Measurements from ENCODE around the gene PLA2G15. TPM values are rescaled to one million over a fixed set of nuclear protein-coding genes. Genes with fewer than 3 reads are reported as not detected.

PLA2G15 gene
- total and polyA plus RNA-seq, 12 donors: 6.0 to 37.1 (median 23.2) TPM

GRCh38 chr16:68251832-68252231 lies 6.7 kb downstream of the PLA2G15 start:
- peak overlapping the region in 1 of 5 donors; percentile 42 for H3K27ac ChIP-seq

GRCh38 chr16:68252383-68252782 lies 7.2 kb downstream of the PLA2G15 start:
- Histone ChIP-seq H3K36me3 (replicated peaks in 1 of 2) (peaks cover 0 to 55% of the 10 kb centered on the region in 2 donors), H3K27me3 (no peaks in the 10 kb centered on the region), H3K4me3 (no peak overlapping the region), H3K27ac (peak overlapping the region in 1 of 5 donors; percentile 42), H3K4me1 (replicated peaks in 1 of 2) (peaks cover 2 to 17% of the 10 kb centered on the region in 2 donors), H3K9me3 (replicated peaks in 1 of 3) (no peaks in the 10 kb centered on the region)
- WGBS, 4 donors: 82 to 93% (median 86%) methylated on average over 4 to 5 of the region's 5 CpGs
- DNase-seq: no peak
- TF ChIP-seq CTCF (IDR thresholded peaks at IDR 0.05) (no peak), POLR2A (IDR thresholded peaks at IDR 0.05) (no peak)
- intact Hi-C loops (cut with DNase I): no loop called here

More at GRCh38 chr16:68251832-68252231, 6.7 kb downstream of the PLA2G15 start:
- intact Hi-C loops (cut with DNase I): no loop called here
- 79 to 89% (median 88%) methylated on average over 5 of the region's 5 CpGs for WGBS, 4 donors
- H3K4me1 ChIP-seq (replicated peaks in 1 of 2): peaks cover 2 to 19% of the 10 kb centered on the region in 2 donors
- H3K9me3 ChIP-seq (replicated peaks in 1 of 3): no peaks in the 10 kb centered on the region
- peaks cover 0 to 55% of the 10 kb centered on the region in 2 donors for H3K36me3 ChIP-seq (replicated peaks in 1 of 2)
- no peak for TF ChIP-seq POLR2A (IDR thresholded peaks at IDR 0.05)
- no peak for TF ChIP-seq CTCF (IDR thresholded peaks at IDR 0.05)
- DNase-seq: no peak
- H3K4me3 ChIP-seq: no peak overlapping the region
- no peaks in the 10 kb centered on the region for H3K27me3 ChIP-seq

GRCh38 chr16:68253721-68254120 lies 8.5 kb downstream of the PLA2G15 start:
- H3K9me3 ChIP-seq (replicated peaks in 1 of 3): no peaks in the 10 kb centered on the region
- H3K27ac ChIP-seq: no peak overlapping the region
- intact Hi-C loops (cut with DNase I): no loop called here

GRCh38 chr16:68255712-68256111 lies 10.5 kb downstream of the PLA2G15 start:
- intact Hi-C loops (cut with DNase I): no loop called here
- TF ChIP-seq POLR2A (IDR thresholded peaks at IDR 0.05) (no peak), CTCF (IDR thresholded peaks at IDR 0.05) (no peak)
- no peak for DNase-seq
- Histone ChIP-seq H3K36me3 (replicated peaks in 1 of 2) (peaks cover 0 to 59% of the 10 kb centered on the region in 2 donors), H3K4me1 (replicated peaks in 1 of 2) (peaks cover 8 to 27% of the 10 kb centered on the region in 2 donors), H3K27ac (no peak overlapping the region), H3K27me3 (no peaks in the 10 kb centered on the region), H3K9me3 (replicated peaks in 1 of 3) (no peaks in the 10 kb centered on the region), H3K4me3 (no peak overlapping the region)
- WGBS, 4 donors: 90 to 95% (median 92%) methylated on average over 7 to 18 of the region's 18 CpGs

More at GRCh38 chr16:68253721-68254120, 8.5 kb downstream of the PLA2G15 start:
- WGBS, 4 donors: 87 to 95% (median 91%) methylated on average over 4 of the region's 4 CpGs
- Histone ChIP-seq H3K27me3 (no peaks in the 10 kb centered on the region), H3K36me3 (replicated peaks in 1 of 2) (peaks cover 0 to 55% of the 10 kb centered on the region in 2 donors), H3K4me3 (no peak overlapping the region), H3K4me1 (replicated peaks in 1 of 2) (peaks cover 8 to 17% of the 10 kb centered on the region in 2 donors)
- TF ChIP-seq CTCF (IDR thresholded peaks at IDR 0.05) (no peak), POLR2A (IDR thresholded peaks at IDR 0.05) (no peak)
- no peak for DNase-seq

Measured in adrenal gland (tissue), 12 donors.